ENCODE results near the gene C10orf105. TPM values are rescaled to one million over a fixed set of nuclear protein-coding genes. Genes with fewer than 3 reads are reported as not detected.

Gene C10orf105
- total and polyA plus RNA-seq, 2 of the 8 experiments (the other 6 are each of a cell fraction or from before 2014, with no cell fraction given), result 0.71 to 0.73 TPM

DNA sequence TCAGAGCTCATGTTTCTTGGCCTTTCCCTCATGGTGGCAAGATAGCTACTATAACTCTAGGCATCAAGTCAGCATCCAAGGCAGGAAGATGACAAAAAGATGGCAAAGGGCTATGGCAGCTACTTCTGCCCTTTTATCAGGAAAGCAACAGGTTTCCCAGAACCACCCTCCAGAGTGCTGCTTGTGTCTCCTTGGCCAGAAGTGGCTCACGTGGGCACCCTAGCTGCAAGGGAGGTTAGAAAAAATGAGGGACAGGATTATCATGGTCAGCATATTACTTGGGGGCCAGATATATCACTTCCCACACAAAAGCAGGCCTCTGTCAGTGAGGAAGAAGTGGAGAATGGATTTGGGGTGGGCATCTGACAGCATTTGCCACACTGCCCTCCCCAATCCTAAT lies 24.3 kb upstream of the C10orf105 start (continued):
- TF ChIP-seq KDM4A (IDR thresholded peaks at IDR 0.05; ENCODE audit: low read depth, low read length, severe bottlenecking), result no peak
- no peak for TF ChIP-seq GABPA (IDR thresholded peaks at IDR 0.05; ENCODE audit: borderline replicate concordance, insufficient read depth, low read length)
- no peak for TF ChIP-seq CEBPB (IDR thresholded peaks at IDR 0.05; ENCODE audit: low read depth, low read length)
- no peak for TF ChIP-seq KDM5A (IDR thresholded peaks at IDR 0.05; ENCODE audit: low read length)
